ENCODE data around the gene TTC34.

TTC34 gene

GRCh38 chr1:2596530-2597333 is 204.8 kb downstream of the TTC34 start:
- DNase-seq (ENCODE audit: insufficient read length, low spot score), result no peak

DNA sequence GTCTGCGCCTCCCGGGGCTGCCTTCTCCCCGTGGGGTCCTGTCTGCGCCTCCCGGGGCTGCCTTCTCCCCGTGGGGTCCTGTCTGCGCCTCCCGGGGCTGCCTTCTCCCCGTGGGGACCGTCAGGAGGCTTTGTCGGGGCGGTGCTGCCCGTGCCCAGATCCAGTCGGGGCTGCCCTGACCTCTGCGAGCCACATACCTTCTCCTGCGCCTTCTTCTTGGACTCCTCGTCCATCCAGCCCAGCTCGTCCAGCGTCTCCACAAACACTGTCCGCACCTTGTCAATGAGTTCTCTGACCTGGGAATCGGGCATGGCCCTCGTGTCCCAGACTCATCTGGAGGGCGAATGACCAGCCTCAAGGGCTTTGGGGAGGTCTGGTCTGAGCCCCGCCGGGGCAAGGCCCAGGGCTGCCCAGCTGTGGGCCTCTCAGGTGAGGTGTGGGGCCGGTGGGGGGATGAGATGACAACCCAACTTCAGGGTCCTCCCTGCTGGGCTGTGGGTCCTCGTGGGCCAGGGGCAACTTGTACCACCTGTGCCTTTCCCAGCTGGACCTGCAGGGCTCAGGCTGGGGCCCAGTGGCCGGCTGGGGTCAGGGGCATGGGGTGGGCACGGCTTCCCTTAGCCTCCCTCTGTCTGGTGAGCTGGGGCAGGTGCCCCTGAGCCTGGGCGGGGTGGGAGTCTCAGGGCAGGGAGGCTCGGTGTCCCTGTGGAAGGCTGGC is 205.5 kb downstream of the TTC34 start:
- FAIRE-seq (no peak), DNase-seq (ENCODE audit: insufficient read length, low spot score) (no peak)

More at GRCh38 chr1:2596530-2597333, 204.8 kb downstream of the TTC34 start:
- no peak for FAIRE-seq

DNA sequence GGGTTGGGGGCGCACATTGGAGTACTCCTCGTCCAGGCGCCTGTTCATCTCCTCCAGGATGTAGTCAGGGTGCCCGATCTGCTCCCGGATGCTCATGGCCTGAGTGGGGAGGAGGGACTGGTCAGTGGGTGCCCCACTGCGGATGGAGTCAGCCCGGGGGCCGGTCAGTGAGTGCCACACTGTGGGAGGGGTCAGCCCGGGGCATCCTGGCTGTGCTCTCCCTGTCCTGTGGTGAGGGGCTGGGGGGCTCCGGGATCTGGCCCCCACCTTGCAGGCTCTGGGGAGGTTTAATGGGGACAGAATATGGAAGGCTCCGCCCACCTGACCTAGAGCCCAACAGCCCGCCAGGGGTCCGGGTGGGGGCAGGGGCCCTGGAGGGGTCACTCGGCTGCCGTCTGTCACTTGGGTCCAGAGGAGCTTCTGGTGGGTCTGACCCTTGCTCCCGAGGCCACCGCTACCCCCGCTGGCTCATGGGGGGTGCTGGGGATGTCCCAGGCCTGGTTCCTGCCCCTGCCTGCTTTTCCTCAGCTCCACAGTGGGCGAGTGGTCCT is 206.2 kb downstream of the TTC34 start:
- DNase-seq (ENCODE audit: insufficient read length, low spot score) (no peak), FAIRE-seq (no peak)

DNA sequence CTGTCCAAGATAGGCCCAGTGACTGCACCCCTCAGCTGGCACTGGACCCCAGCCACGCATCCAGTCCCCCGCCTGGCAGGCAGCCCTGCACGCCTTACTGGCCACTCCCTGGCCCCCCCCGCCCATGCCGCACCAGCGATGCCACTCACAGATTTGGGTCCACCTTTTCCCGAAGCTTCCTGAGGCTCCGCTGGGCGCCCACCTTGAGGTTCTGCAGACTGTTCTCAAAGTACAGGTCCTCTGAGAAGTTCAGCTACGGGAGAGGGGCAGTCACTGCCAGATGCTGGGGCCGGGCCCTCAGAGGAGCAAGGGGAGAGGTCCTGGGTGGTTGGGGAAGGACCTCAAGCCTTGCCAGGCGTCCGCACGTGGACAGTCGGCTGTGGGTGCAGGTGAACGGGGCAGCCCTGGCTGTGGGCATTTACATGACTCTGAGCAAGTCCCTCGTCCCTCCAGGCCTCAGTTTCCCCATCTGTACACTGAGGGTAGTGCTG is 206.8 kb downstream of the TTC34 start:
- no peak for FAIRE-seq
- no peak for DNase-seq (ENCODE audit: insufficient read length, low spot score)

GRCh38 chr1:2594001-2594640 is 207.4 kb downstream of the TTC34 start:
- peak; percentile 25 for DNase-seq (ENCODE audit: insufficient read length, low spot score)
- FAIRE-seq, result no peak

DNA sequence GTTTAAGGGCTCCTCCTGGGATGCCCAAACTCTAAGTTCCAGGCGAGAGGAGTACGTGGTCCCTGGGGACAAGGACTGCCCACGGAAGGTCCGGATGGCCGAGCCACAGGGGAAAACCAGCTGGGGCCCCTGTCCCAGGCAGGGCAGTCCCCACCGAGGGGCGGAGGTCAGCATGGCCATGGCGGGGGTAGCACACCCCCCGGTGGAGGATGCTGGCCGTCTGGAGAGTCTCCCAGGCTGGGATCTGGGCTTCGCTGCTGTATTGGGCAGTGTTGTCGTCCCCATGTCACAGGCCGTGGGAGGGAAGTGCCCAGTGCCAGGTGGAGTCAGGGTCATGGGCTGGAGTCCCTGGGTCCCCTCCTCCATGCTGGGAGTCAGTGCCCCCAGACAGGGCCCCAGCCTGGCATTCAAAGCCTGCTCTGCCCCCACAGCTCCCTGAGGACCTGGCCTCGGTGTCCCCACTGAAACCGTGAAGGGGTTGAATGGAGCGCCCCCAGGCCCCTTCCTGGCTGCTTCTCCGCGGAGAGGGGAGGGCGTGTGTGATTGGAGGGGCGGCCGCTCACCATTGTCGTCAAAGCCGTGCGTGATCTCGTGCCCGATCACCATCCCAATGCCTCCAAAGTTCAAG is 208.1 kb downstream of the TTC34 start:
- FAIRE-seq, result no peak
- no peak for DNase-seq (ENCODE audit: insufficient read length, low spot score)

DNA sequence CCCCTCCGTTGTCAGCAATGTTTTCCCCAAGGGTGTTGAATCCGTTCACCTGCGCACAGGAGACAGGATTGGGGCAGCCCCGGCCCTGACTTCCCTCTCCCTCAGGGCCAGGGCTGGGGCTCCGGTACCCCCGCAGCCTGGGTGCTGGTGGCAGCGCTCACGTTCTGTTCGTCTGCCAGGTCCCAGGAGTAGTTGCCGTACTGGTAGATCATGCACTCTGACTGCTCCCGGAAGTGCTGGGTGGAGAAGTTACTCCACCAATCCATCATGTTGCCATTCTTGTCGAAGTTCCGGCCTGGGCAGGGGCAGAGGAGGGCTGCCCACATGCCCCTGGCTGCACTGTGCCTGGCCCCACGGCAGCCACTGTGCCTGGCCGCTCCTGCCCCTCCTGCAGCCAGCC is 208.8 kb downstream of the TTC34 start:
- FAIRE-seq (no peak), DNase-seq (ENCODE audit: insufficient read length, low spot score) (no peak)

DNA sequence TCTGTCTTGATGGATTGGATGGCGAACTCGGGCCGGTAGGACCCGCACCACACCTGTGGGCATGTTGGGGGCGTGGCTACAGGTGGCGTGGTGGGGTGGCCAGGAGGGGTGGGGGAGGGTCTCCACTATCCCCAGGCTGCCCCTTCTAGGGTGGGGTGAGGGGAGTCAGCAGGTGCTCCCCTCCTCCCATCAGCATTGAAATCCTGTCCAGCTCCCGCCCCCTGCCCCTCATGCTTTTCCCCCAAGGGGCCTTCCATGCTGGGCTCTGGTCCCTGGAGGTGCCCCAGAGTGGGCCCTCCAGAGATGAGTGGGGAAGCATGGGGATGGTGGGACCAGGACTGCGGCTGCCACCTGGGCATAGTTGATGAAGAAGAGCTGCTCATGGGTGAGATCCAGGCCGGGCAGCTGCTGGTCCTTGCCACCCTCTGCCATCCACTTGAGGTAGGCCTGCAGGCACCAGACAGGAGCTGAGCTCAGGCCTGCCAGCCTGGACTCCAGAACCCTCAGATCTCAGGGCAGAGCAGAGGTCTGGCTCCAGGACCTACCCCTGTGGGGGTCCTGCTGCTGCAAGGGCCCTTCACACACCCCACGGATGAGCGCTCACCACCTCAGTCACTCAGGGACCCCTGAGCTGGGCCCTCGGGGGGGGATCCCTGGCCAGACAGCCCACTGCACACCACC is 209.8 kb downstream of the TTC34 start:
- FAIRE-seq, result no peak
- DNase-seq (ENCODE audit: insufficient read length, low spot score), result no peak

DNA sequence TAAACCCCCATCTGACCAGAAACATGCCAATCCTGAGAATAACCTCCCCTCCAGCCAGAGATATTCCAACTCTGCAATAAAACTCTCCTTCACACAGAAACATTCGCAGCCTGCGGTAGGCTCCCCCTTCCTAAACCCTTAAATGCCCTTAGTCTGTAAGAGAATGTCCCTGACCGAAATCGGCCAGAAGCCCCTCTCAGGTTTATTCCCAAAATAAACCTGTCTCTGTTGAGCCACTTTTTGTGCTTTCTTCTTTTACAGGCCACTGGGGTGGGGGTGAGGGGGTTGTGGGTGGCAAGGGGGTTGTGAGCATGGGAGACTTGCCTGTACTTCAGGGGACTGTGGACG is 210.3 kb downstream of the TTC34 start:
- no peak for FAIRE-seq
- no peak for DNase-seq (ENCODE audit: insufficient read length, low spot score)

- DNase-seq (ENCODE audit: insufficient read length, low spot score) (no peak), FAIRE-seq (no peak)
Observed at GRCh38 chr1:2590233-2591141, 211.0 kb downstream of the TTC34 start.

GRCh38 chr1:2589431-2590232 is 211.9 kb downstream of the TTC34 start:
- no peak for FAIRE-seq
- no peak for DNase-seq (ENCODE audit: insufficient read length, low spot score)

DNA sequence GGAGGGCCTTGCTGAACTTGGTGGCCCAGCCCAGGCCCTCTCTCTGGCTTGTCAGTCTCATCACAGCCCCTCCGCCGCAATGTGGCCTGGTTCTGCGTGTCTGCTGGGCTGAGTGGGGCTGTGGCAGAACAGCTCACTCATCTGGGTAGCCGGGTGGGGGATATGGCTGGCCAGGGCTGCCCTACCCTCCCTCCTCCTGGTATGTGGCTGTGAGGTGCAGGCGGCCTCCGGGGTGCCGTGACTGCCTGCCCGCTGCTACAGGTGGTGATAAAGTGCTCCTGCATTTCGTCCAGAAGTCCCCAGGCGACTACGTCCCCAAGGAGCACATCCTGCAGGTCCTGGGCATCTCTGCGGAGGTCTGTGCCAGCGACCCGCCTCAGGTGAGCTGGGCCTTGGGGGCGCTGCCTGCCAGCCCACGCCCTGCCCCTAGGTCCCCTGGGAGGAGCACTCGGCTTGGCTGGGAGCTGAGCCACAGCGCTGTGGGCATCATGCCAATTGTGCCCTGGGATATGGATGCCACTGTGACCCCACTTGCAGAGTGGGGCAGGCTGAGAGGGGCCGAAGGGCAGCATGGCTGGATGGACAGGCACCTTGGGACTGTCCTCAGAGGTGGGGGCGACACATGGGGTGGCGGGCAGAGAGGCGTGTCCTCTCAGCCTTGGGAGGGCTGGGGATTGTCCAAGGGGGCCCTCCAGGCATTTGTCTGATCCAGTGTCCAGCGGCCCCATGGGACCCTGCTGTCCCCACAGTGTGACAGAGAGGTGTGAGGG is 212.6 kb downstream of the TTC34 start:
- FAIRE-seq (no peak), DNase-seq (ENCODE audit: insufficient read length, low spot score) (no peak)

GRCh38 chr1:2587860-2588571 is 213.5 kb downstream of the TTC34 start:
- FAIRE-seq, result no peak
- DNase-seq (ENCODE audit: insufficient read length, low spot score), result no peak

DNA sequence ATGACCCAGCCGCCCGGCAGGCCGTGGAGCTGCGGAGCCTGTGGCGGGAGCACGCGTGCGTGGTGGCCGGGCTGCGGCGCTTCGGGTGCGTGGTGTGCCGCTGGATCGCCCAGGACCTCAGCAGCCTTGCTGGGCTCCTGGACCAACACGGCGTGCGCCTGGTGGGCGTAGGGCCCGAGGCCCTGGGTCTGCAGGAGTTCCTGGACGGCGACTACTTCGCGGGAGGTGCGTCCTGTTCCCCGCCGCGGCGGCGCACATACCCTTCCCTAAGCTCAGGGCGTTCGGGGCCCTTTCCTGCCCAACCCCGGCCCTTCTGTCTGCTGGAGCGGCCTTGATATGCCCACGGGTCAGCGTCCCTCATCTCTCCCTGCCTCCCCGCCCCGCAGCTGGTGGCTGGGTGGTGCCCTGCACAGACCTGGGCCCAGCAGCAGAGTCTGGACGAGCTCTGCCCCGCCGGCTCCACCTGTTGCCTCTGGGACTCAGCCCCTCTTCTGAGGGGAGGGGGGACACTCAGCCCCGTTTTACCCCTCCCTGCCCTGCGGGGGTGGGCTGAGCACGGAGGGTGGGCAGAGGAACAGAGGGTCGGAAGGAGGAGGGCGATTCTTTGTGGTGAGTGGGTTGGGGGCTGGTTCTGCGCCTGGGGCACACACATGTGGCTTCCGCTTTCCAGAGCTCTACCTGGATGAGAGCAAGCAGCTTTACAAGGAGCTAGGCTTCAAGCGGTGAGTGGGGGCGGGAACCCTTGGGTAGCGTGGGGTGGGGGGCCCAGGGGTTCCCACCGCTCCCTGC is 214.2 kb downstream of the TTC34 start:
- FAIRE-seq (no peak), DNase-seq (ENCODE audit: insufficient read length, low spot score) (no peak)

DNA sequence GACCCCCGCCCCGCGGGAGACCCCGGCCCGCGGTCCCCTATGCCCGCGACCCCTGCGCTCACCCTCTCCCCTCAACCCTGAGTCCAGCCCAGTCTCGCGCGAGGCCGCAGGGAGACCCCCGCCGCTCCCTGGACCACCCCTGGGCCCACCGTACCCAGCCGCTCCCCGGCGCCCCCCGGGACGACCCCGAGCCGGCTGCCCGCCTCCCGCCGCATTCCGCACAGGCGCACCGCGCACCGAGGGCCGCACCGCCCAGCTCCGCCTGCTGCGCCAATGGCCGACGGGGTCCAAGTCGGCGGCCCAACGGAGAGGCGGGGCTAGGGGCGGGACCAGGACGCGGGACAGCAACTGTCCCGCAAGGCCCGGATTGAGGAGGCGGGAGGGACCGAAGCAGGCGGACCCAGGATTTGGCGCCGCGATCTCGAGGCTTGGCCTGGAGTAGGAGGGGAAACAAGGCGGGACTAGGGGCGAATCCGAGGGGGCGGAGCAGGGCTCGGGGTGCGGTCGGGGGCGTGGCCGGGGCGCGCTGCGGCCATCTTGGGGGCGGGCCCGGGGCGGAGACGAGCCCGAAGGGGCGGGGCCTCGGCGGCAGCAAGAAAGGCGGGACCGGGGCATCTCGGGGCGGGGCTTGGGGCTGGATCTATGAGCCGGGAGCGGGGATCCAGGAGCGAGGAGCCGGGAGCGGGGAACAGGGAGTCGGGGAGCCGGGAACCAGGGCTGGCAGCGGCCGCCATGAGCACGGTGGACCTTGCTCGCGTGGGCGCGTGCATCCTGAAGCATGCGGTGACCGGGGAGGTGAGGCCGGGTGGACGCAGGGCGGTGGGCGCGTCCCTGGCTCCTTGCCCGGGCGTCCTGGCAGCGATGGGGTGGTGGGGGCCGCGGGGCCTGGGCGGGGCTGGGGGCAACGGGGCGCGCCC is 215.1 kb downstream of the TTC34 start, which contains the start of gene PRXL2B:
PRXL2B (plus strand) TSS at position 624 of the 917 bp plus-strand sequence; CDS start at position 733, 109 bp downstream.
- peak; percentile 95 for DNase-seq (ENCODE audit: insufficient read length, low spot score)
- peak; percentile 93 for FAIRE-seq
